ENCODE measurements around the gene CENPF. TPM values are rescaled to one million over a fixed set of nuclear protein-coding genes. Genes with fewer than 3 reads are reported as not detected.

The CENPF gene
- total RNA-seq, 1 donor from 2014 or later = 0.53 TPM

DNA sequence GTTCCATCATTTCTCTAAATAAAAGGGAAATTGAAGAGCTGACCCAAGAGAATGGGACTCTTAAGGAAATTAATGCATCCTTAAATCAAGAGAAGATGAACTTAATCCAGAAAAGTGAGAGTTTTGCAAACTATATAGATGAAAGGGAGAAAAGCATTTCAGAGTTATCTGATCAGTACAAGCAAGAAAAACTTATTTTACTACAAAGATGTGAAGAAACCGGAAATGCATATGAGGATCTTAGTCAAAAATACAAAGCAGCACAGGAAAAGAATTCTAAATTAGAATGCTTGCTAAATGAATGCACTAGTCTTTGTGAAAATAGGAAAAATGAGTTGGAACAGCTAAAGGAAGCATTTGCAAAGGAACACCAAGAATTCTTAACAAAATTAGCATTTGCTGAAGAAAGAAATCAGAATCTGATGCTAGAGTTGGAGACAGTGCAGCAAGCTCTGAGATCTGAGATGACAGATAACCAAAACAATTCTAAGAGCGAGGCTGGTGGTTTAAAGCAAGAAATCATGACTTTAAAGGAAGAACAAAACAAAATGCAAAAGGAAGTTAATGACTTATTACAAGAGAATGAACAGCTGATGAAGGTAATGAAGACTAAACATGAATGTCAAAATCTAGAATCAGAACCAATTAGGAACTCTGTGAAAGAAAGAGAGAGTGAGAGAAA is 38.4 kb downstream of the CENPF start:
- no peak for DNase-seq (ENCODE audit: low read depth)
- no peaks in the 10 kb centered on the region for H3K27me3 ChIP-seq (ENCODE audit: control insufficient read depth, insufficient read depth, low read length)
- no peak for FAIRE-seq
- H3K4me3 ChIP-seq (ENCODE audit: low read depth, low read length) = no peak overlapping the region
- TF ChIP-seq, protein P1, sequence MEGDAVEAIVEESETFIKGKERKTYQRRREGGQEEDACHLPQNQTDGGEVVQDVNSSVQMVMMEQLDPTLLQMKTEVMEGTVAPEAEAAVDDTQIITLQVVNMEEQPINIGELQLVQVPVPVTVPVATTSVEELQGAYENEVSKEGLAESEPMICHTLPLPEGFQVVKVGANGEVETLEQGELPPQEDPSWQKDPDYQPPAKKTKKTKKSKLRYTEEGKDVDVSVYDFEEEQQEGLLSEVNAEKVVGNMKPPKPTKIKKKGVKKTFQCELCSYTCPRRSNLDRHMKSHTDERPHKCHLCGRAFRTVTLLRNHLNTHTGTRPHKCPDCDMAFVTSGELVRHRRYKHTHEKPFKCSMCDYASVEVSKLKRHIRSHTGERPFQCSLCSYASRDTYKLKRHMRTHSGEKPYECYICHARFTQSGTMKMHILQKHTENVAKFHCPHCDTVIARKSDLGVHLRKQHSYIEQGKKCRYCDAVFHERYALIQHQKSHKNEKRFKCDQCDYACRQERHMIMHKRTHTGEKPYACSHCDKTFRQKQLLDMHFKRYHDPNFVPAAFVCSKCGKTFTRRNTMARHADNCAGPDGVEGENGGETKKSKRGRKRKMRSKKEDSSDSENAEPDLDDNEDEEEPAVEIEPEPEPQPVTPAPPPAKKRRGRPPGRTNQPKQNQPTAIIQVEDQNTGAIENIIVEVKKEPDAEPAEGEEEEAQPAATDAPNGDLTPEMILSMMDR (IDR thresholded peaks at IDR 0.05; ENCODE audit: insufficient read depth, low read length, severe bottlenecking) = no peak
- H3K36me3 ChIP-seq (ENCODE audit: control insufficient read depth, insufficient read depth, low read length) = no peaks in the 10 kb centered on the region

- DNase-seq (ENCODE audit: low read depth) (no peak), FAIRE-seq (no peak)
- Histone ChIP-seq H3K27me3 (ENCODE audit: control insufficient read depth, insufficient read depth, low read length) (no peaks in the 10 kb centered on the region), H3K36me3 (ENCODE audit: control insufficient read depth, insufficient read depth, low read length) (no peaks in the 10 kb centered on the region), H3K4me3 (ENCODE audit: low read depth, low read length) (no peak overlapping the region)
- TF ChIP-seq, protein P1 (IDR thresholded peaks at IDR 0.05; ENCODE audit: insufficient read depth, low read length, severe bottlenecking) = no peak
These were observed 40.0 kb downstream of the CENPF start for GRCh38 chr1:214643030-214643429.

DNA sequence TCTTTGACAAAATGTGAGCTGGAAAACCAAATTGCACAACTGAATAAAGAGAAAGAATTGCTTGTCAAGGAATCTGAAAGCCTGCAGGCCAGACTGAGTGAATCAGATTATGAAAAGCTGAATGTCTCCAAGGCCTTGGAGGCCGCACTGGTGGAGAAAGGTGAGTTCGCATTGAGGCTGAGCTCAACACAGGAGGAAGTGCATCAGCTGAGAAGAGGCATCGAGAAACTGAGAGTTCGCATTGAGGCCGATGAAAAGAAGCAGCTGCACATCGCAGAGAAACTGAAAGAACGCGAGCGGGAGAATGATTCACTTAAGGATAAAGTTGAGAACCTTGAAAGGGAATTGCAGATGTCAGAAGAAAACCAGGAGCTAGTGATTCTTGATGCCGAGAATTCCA is 42.7 kb downstream of the CENPF start:
- FAIRE-seq = no peak
- no peak for DNase-seq (ENCODE audit: low read depth)
- Histone ChIP-seq H3K36me3 (ENCODE audit: control insufficient read depth, insufficient read depth, low read length) (no peaks in the 10 kb centered on the region), H3K4me3 (ENCODE audit: low read depth, low read length) (no peak overlapping the region), H3K27me3 (ENCODE audit: control insufficient read depth, insufficient read depth, low read length) (no peaks in the 10 kb centered on the region)
- TF ChIP-seq, protein P1 (IDR thresholded peaks at IDR 0.05; ENCODE audit: insufficient read depth, low read length, severe bottlenecking) = no peak

- FAIRE-seq (no peak), DNase-seq (ENCODE audit: low read depth) (no peak)
- Histone ChIP-seq H3K36me3 (ENCODE audit: control insufficient read depth, insufficient read depth, low read length) (no peaks in the 10 kb centered on the region), H3K27me3 (ENCODE audit: control insufficient read depth, insufficient read depth, low read length) (no peaks in the 10 kb centered on the region), H3K4me3 (ENCODE audit: low read depth, low read length) (no peak overlapping the region)
- TF ChIP-seq, protein P1 (IDR thresholded peaks at IDR 0.05; ENCODE audit: insufficient read depth, low read length, severe bottlenecking) = no peak
These were observed 45.8 kb downstream of the CENPF start for GRCh38 chr1:214648801-214649200.

DNA sequence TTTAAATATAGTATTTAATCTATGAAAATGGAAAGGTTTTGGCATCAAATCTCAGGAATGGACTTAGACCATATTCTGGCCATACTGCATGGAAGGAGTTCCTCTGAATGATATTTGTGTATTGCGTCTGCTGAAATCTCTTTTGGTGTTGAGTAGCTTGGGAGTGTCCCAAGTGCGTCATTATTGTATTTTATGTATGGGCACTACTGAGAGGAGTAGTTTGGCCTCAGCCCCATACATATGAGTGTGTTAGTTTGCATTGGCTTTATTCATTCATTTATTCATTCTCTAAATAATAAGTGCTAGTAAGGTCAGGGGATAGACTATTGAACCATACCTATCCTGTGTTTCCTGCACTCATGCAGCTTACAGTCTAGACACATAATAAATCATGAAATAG is 46.6 kb downstream of the CENPF start:
- DNase-seq (ENCODE audit: low read depth) (no peak), FAIRE-seq (no peak)
- Histone ChIP-seq H3K36me3 (ENCODE audit: control insufficient read depth, insufficient read depth, low read length) (no peaks in the 10 kb centered on the region), H3K27me3 (ENCODE audit: control insufficient read depth, insufficient read depth, low read length) (no peaks in the 10 kb centered on the region), H3K4me3 (ENCODE audit: low read depth, low read length) (no peak overlapping the region)
- TF ChIP-seq, protein P1 (IDR thresholded peaks at IDR 0.05; ENCODE audit: insufficient read depth, low read length, severe bottlenecking) = no peak

DNA sequence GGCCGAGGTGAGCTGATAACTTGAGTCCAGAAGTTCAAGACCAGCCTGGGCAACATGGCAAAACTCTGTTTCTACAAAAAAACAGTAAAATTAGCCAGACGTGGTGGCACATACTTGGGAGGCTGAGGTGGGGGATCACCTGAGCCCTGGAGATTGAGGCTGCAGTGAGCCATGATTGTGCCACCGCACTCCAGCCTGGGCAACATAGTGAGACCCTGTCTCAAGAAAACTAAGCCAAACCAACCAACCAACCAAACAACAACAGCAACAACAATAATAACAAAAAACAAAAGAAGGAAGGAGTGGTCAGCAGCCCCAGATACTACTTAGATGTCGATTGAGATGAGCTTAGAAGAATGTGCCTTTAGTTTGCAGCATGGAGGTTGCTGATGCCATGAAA is 47.7 kb downstream of the CENPF start:
- no peak for FAIRE-seq
- Histone ChIP-seq H3K36me3 (ENCODE audit: control insufficient read depth, insufficient read depth, low read length) (no peaks in the 10 kb centered on the region), H3K27me3 (ENCODE audit: control insufficient read depth, insufficient read depth, low read length) (no peaks in the 10 kb centered on the region), H3K4me3 (ENCODE audit: low read depth, low read length) (no peak overlapping the region)
- no peak for DNase-seq (ENCODE audit: low read depth)
- TF ChIP-seq, protein P1 (IDR thresholded peaks at IDR 0.05; ENCODE audit: insufficient read depth, low read length, severe bottlenecking) = no peak
